GM19240 (cell line): Measurements from ENCODE around the gene TAS2R30.

Source experiments
- DNase-seq: peaks from one replicate; pipeline ENCODE4 v3.0.0; 2011; ENCODE audit warnings: low spot score; ENCODE audit not compliant: insufficient read length

TAS2R30 gene

GRCh38 chr12:11134305-11134704 is at the start of gene TAS2R30:
TAS2R30 (minus strand) TSS chr12:11134644; CDS start chr12:11134244, 400 bp downstream.
- no peak for DNase-seq

GRCh38 chr12:11183011-11183410 is 48.6 kb upstream of the TAS2R30 start:
- DNase-seq = no peak

GRCh38 chr12:11182529-11182928 is 48.1 kb upstream of the TAS2R30 start:
- no peak for DNase-seq

- no peak for DNase-seq
Measured at GRCh38 chr12:11178250-11178649, 43.8 kb upstream of the TAS2R30 start.

- no peak for DNase-seq
Measured at GRCh38 chr12:11174022-11174421, 39.6 kb upstream of the TAS2R30 start.

GRCh38 chr12:11171969-11172675 is 37.7 kb upstream of the TAS2R30 start:
- DNase-seq = no peak

GRCh38 chr12:11171145-11171968 is 36.9 kb upstream of the TAS2R30 start, which contains the start of gene SMIM10L1:
SMIM10L1 (plus strand) TSS chr12:11171194; CDS start chr12:11171357, 163 bp downstream.
- peak; percentile 68 for DNase-seq

GRCh38 chr12:11170810-11171144 is 36.3 kb upstream of the TAS2R30 start:
- no peak for DNase-seq

GRCh38 chr12:11166300-11166699 is 31.9 kb upstream of the TAS2R30 start:
- DNase-seq = no peak

GRCh38 chr12:11164384-11164783 is 29.9 kb upstream of the TAS2R30 start:
- no peak for DNase-seq

- no peak for DNase-seq
Measured at GRCh38 chr12:11162502-11162901, 28.1 kb upstream of the TAS2R30 start.

- DNase-seq = no peak
Measured at GRCh38 chr12:11158885-11159444, 24.5 kb upstream of the TAS2R30 start.

GRCh38 chr12:11154400-11154925 is 20.0 kb upstream of the TAS2R30 start:
- DNase-seq = no peak

- DNase-seq = no peak
Measured at GRCh38 chr12:11152725-11153124, 18.3 kb upstream of the TAS2R30 start.

- DNase-seq = peak; percentile 2
Measured at GRCh38 chr12:11150832-11151231, 16.4 kb upstream of the TAS2R30 start.

GRCh38 chr12:11147420-11147819 is 13.0 kb upstream of the TAS2R30 start:
- DNase-seq = no peak

GRCh38 chr12:11144297-11144696 is 9.9 kb upstream of the TAS2R30 start:
- DNase-seq = no peak

GRCh38 chr12:11143352-11143751 is 8.9 kb upstream of the TAS2R30 start:
- no peak for DNase-seq

GRCh38 chr12:11136075-11136474 is 1.6 kb upstream of the TAS2R30 start:
- no peak for DNase-seq

GRCh38 chr12:11133816-11134215 is 628 bp downstream of the TAS2R30 start:
- DNase-seq = no peak

- DNase-seq = no peak
Measured at GRCh38 chr12:11133162-11133561, 1.3 kb downstream of the TAS2R30 start.

GRCh38 chr12:11130999-11131398 is 3.4 kb downstream of the TAS2R30 start:
- DNase-seq = no peak
